WTC11 (cell line): ENCODE measurements around the gene MEX3D.

ENCODE experiments used
- FOXJ3 ChIP-seq: sonication (generic); formaldehyde crosslinking; IDR thresholded peaks from 2 replicates; pipeline ENCODE4 v1.9.0; 2021; ENCODE audit warnings: missing genetic modification reagents, mild to moderate bottlenecking, borderline replicate concordance
- ZNF121 ChIP-seq: sonication (generic); formaldehyde crosslinking; IDR thresholded peaks from 2 replicates; pipeline ENCODE4 v1.8.0; 2023; ENCODE audit warnings: missing genetic modification reagents
- ZNF671 ChIP-seq: fragments of 250-450 bp; sonication (Bioruptor Pico); IDR thresholded peaks from 2 replicates; pipeline ENCODE4 v1.8.0; 2021; ENCODE audit warnings: mild to moderate bottlenecking
- TF ChIP-seq, protein P1 (sequence below): fragments of 200-600 bp; IDR thresholded peaks from 2 replicates; pipeline ENCODE4 v1.8.0; 2022; ENCODE audit warnings: antibody characterized with exemption
- TF ChIP-seq, protein P2 (sequence below): sonication (generic); formaldehyde crosslinking; IDR thresholded peaks from 2 replicates; pipeline ENCODE4 v1.8.1; 2023; ENCODE audit warnings: mild to moderate bottlenecking, missing genetic modification reagents
- TF ChIP-seq, protein P3 (sequence below): sonication (generic); formaldehyde crosslinking; IDR thresholded peaks from 2 replicates; pipeline ENCODE4 v1.8.1; 2023; ENCODE audit warnings: mild to moderate bottlenecking, missing genetic modification reagents, moderate library complexity
- TF ChIP-seq, protein P4 (sequence below): sonication (generic); formaldehyde crosslinking; conservative IDR thresholded peaks from 2 replicates; pipeline ENCODE4 v1.8.1; 2023; ENCODE audit warnings: mild to moderate bottlenecking, low read depth, missing genetic modification reagents, moderate library complexity
- TF ChIP-seq, protein P5 (sequence below): sonication (generic); formaldehyde crosslinking; IDR thresholded peaks from 2 replicates; pipeline ENCODE4 v1.8.1; 2022; ENCODE audit warnings: missing genetic modification reagents, borderline replicate concordance
- TF ChIP-seq, protein P6 (sequence below): sonication (generic); formaldehyde crosslinking; IDR thresholded peaks from 2 replicates; pipeline ENCODE4 v1.8.1; 2022; ENCODE audit warnings: mild to moderate bottlenecking, moderate library complexity, missing genetic modification reagents
- TF ChIP-seq, protein P7 (sequence below): sonication (generic); formaldehyde crosslinking; IDR thresholded peaks from 2 replicates; pipeline ENCODE4 v1.8.0; 2022; ENCODE audit warnings: mild to moderate bottlenecking, missing genetic modification reagents
- TF ChIP-seq, protein P8 (sequence below): sonication (generic); formaldehyde crosslinking; IDR thresholded peaks from 2 replicates; pipeline ENCODE4 v1.8.0; 2022; ENCODE audit warnings: missing genetic modification reagents
- TF ChIP-seq, protein P9 (sequence below): sonication (generic); formaldehyde crosslinking; conservative IDR thresholded peaks from 2 replicates; pipeline ENCODE4 v1.8.1; 2022; ENCODE audit warnings: mild to moderate bottlenecking, missing genetic modification reagents

DNA sequence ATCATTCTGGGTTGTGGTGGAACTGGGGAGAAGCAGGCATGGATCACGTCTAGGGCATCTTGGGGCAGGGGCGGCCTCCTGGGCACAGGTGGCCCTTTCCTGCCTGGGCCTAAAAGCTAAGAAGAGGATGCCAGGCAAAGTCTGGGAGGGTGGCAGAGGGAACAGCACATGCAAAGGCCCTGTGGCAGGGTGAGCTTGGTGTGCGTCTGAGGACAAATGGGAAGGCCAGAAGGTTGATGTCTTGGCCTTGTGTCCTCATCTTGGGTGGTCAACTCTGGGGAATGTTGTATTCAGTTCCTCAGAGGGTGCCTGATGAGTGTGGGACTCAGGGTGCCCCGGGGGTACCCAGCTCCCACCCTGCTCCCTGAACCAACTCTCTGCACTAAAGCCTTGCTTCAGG is 49.7 kb downstream of the MEX3D start:
- TF ChIP-seq, protein P1, sequence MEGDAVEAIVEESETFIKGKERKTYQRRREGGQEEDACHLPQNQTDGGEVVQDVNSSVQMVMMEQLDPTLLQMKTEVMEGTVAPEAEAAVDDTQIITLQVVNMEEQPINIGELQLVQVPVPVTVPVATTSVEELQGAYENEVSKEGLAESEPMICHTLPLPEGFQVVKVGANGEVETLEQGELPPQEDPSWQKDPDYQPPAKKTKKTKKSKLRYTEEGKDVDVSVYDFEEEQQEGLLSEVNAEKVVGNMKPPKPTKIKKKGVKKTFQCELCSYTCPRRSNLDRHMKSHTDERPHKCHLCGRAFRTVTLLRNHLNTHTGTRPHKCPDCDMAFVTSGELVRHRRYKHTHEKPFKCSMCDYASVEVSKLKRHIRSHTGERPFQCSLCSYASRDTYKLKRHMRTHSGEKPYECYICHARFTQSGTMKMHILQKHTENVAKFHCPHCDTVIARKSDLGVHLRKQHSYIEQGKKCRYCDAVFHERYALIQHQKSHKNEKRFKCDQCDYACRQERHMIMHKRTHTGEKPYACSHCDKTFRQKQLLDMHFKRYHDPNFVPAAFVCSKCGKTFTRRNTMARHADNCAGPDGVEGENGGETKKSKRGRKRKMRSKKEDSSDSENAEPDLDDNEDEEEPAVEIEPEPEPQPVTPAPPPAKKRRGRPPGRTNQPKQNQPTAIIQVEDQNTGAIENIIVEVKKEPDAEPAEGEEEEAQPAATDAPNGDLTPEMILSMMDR, result no peak
- TF ChIP-seq, protein P2, sequence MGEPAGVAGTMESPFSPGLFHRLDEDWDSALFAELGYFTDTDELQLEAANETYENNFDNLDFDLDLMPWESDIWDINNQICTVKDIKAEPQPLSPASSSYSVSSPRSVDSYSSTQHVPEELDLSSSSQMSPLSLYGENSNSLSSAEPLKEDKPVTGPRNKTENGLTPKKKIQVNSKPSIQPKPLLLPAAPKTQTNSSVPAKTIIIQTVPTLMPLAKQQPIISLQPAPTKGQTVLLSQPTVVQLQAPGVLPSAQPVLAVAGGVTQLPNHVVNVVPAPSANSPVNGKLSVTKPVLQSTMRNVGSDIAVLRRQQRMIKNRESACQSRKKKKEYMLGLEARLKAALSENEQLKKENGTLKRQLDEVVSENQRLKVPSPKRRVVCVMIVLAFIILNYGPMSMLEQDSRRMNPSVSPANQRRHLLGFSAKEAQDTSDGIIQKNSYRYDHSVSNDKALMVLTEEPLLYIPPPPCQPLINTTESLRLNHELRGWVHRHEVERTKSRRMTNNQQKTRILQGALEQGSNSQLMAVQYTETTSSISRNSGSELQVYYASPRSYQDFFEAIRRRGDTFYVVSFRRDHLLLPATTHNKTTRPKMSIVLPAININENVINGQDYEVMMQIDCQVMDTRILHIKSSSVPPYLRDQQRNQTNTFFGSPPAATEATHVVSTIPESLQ (CRISPR knock-in tag), result no peak
- TF ChIP-seq, protein P3, sequence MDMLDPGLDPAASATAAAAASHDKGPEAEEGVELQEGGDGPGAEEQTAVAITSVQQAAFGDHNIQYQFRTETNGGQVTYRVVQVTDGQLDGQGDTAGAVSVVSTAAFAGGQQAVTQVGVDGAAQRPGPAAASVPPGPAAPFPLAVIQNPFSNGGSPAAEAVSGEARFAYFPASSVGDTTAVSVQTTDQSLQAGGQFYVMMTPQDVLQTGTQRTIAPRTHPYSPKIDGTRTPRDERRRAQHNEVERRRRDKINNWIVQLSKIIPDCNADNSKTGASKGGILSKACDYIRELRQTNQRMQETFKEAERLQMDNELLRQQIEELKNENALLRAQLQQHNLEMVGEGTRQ, result no peak
- TF ChIP-seq, protein P4, sequence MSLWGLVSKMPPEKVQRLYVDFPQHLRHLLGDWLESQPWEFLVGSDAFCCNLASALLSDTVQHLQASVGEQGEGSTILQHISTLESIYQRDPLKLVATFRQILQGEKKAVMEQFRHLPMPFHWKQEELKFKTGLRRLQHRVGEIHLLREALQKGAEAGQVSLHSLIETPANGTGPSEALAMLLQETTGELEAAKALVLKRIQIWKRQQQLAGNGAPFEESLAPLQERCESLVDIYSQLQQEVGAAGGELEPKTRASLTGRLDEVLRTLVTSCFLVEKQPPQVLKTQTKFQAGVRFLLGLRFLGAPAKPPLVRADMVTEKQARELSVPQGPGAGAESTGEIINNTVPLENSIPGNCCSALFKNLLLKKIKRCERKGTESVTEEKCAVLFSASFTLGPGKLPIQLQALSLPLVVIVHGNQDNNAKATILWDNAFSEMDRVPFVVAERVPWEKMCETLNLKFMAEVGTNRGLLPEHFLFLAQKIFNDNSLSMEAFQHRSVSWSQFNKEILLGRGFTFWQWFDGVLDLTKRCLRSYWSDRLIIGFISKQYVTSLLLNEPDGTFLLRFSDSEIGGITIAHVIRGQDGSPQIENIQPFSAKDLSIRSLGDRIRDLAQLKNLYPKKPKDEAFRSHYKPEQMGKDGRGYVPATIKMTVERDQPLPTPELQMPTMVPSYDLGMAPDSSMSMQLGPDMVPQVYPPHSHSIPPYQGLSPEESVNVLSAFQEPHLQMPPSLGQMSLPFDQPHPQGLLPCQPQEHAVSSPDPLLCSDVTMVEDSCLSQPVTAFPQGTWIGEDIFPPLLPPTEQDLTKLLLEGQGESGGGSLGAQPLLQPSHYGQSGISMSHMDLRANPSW (CRISPR knock-in tag), result no peak
- TF ChIP-seq ZNF671 (CRISPR knock-in tag), result no peak
- no peak for TF ChIP-seq FOXJ3 (CRISPR knock-in tag)
- TF ChIP-seq, protein P5, sequence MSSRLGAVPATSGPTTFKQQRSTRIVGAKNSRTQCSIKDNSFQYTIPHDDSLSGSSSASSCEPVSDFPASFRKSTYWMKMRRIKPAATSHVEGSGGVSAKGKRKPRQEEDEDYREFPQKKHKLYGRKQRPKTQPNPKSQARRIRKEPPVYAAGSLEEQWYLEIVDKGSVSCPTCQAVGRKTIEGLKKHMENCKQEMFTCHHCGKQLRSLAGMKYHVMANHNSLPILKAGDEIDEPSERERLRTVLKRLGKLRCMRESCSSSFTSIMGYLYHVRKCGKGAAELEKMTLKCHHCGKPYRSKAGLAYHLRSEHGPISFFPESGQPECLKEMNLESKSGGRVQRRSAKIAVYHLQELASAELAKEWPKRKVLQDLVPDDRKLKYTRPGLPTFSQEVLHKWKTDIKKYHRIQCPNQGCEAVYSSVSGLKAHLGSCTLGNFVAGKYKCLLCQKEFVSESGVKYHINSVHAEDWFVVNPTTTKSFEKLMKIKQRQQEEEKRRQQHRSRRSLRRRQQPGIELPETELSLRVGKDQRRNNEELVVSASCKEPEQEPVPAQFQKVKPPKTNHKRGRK (CRISPR knock-in tag), result no peak
- no peak for TF ChIP-seq ZNF121 (CRISPR knock-in tag)
- TF ChIP-seq, protein P6, sequence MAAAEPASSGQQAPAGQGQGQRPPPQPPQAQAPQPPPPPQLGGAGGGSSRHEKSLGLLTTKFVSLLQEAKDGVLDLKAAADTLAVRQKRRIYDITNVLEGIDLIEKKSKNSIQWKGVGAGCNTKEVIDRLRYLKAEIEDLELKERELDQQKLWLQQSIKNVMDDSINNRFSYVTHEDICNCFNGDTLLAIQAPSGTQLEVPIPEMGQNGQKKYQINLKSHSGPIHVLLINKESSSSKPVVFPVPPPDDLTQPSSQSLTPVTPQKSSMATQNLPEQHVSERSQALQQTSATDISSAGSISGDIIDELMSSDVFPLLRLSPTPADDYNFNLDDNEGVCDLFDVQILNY (CRISPR knock-in tag), result no peak
- TF ChIP-seq, protein P7, sequence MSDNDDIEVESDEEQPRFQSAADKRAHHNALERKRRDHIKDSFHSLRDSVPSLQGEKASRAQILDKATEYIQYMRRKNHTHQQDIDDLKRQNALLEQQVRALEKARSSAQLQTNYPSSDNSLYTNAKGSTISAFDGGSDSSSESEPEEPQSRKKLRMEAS (CRISPR knock-in tag), result no peak
- TF ChIP-seq, protein P8, sequence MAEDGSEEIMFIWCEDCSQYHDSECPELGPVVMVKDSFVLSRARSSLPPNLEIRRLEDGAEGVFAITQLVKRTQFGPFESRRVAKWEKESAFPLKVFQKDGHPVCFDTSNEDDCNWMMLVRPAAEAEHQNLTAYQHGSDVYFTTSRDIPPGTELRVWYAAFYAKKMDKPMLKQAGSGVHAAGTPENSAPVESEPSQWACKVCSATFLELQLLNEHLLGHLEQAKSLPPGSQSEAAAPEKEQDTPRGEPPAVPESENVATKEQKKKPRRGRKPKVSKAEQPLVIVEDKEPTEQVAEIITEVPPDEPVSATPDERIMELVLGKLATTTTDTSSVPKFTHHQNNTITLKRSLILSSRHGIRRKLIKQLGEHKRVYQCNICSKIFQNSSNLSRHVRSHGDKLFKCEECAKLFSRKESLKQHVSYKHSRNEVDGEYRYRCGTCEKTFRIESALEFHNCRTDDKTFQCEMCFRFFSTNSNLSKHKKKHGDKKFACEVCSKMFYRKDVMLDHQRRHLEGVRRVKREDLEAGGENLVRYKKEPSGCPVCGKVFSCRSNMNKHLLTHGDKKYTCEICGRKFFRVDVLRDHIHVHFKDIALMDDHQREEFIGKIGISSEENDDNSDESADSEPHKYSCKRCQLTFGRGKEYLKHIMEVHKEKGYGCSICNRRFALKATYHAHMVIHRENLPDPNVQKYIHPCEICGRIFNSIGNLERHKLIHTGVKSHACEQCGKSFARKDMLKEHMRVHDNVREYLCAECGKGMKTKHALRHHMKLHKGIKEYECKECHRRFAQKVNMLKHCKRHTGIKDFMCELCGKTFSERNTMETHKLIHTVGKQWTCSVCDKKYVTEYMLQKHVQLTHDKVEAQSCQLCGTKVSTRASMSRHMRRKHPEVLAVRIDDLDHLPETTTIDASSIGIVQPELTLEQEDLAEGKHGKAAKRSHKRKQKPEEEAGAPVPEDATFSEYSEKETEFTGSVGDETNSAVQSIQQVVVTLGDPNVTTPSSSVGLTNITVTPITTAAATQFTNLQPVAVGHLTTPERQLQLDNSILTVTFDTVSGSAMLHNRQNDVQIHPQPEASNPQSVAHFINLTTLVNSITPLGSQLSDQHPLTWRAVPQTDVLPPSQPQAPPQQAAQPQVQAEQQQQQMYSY (CRISPR knock-in tag), result no peak
- TF ChIP-seq, protein P9, sequence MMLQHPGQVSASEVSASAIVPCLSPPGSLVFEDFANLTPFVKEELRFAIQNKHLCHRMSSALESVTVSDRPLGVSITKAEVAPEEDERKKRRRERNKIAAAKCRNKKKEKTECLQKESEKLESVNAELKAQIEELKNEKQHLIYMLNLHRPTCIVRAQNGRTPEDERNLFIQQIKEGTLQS (CRISPR knock-in tag), result no peak
